ENCODE measurements around the gene TMEFF2.
A peak's percentile ranks its signal among the peaks of the same experiment; 100 is the strongest.
"Not testable (repeated sequence)": the region's sequence is repeated elsewhere in the genome, so short reads cannot be mapped to it uniquely, and the experiment has no call there.

The TMEFF2 gene

DNA sequence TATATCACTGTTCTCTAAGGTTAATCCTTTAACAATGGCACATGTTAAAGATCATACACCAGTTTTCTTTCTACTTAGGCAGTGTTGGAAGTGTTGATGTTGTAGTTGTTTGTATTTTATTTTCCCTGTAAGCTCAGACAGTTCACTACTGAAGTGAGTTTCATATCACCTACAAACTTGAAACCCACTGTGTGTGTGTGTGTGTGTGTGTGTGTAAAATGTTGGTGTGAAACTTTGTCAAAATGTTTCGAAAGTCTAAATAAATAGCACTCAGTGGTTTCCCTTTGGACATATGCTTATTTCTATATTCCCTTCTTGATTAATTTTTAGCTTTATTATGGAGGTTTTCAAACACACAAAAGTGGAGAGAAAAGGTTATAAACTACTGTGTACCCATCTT is 268.1 kb downstream of the TMEFF2 start:
- H3K4me3 ChIP-seq (ENCODE audit: low read depth, low read length) = no peak overlapping the region
- no peak overlapping the region for H3K27ac ChIP-seq (ENCODE audit: extremely low read depth, low read depth, low read length)
- POLR2A ChIA-PET = no interaction called here
- H3K4me1 ChIP-seq (ENCODE audit: control insufficient read depth, insufficient read depth, low read length) = peaks cover 12% of the 10 kb centered on the region; the same call in 1 of the 2 replicates
- no peaks in the 10 kb centered on the region for H3K36me3 ChIP-seq (ENCODE audit: control insufficient read depth in 2 of 2, insufficient read depth in 1 of 2, low read length in 2 of 2)
- H3K9me3 ChIP-seq (ENCODE audit: control insufficient read depth, insufficient read depth, low read depth, low read length) = no peaks in the 10 kb centered on the region
- no peak for TF ChIP-seq KLF7 (tag by site-specific recombination; IDR thresholded peaks at IDR 0.05; ENCODE audit: borderline replicate concordance)
- CTCF ChIA-PET = interaction anchor here (0.6 to 1.9 kb wide), 3 partner anchors 8 to 236 kb away, joined by 3 to 8 read pairs (median 3); no protein-coding TSS in a partner anchor

GRCh38 chr2:191923652-191923997 is 271.1 kb downstream of the TMEFF2 start:
- H3K27ac ChIP-seq (ENCODE audit: extremely low read depth, low read depth, low read length) = no peak overlapping the region
- H3K4me1 ChIP-seq (ENCODE audit: control insufficient read depth, insufficient read depth, low read length) = peaks cover 10% of the 10 kb centered on the region; the same call in 1 of the 2 replicates
- no peaks in the 10 kb centered on the region for H3K9me3 ChIP-seq (ENCODE audit: control insufficient read depth, insufficient read depth, low read depth, low read length)
- H3K4me3 ChIP-seq (ENCODE audit: low read depth, low read length) = no peak overlapping the region
- POLR2A ChIA-PET = interaction anchor here (0.6 kb wide), 1 partner anchor 246 kb away, joined by 3 read pairs; the partner anchor contains the start of gene NABP1
- TF ChIP-seq, protein P1, sequence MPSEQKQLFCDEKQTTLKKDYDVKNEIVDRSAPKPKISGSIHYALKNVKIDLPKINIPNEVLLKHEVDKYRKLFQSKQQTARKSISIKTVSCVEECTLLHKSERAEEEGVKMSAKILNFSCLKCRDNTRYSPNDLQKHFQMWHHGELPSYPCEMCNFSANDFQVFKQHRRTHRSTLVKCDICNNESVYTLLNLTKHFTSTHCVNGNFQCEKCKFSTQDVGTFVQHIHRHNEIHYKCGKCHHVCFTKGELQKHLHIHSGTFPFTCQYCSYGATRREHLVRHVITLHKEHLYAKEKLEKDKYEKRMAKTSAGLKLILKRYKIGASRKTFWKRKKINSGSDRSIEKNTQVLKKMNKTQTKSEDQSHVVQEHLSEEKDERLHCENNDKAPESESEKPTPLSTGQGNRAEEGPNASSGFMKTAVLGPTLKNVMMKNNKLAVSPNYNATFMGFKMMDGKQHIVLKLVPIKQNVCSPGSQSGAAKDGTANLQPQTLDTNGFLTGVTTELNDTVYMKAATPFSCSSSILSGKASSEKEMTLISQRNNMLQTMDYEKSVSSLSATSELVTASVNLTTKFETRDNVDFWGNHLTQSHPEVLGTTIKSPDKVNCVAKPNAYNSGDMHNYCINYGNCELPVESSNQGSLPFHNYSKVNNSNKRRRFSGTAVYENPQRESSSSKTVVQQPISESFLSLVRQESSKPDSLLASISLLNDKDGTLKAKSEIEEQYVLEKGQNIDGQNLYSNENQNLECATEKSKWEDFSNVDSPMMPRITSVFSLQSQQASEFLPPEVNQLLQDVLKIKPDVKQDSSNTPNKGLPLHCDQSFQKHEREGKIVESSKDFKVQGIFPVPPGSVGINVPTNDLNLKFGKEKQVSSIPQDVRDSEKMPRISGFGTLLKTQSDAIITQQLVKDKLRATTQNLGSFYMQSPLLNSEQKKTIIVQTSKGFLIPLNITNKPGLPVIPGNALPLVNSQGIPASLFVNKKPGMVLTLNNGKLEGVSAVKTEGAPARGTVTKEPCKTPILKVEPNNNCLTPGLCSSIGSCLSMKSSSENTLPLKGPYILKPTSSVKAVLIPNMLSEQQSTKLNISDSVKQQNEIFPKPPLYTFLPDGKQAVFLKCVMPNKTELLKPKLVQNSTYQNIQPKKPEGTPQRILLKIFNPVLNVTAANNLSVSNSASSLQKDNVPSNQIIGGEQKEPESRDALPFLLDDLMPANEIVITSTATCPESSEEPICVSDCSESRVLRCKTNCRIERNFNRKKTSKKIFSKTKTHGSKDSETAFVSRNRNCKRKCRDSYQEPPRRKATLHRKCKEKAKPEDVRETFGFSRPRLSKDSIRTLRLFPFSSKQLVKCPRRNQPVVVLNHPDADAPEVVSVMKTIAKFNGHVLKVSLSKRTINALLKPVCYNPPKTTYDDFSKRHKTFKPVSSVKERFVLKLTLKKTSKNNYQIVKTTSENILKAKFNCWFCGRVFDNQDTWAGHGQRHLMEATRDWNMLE (tag by site-specific recombination; conservative IDR thresholded peaks at IDR 0.05; ENCODE audit: low read depth) = no peak
- no peak for TF ChIP-seq ZBTB21 (tag by site-specific recombination; IDR thresholded peaks at IDR 0.05)
- TF ChIP-seq ZNF274 (IDR thresholded peaks at IDR 0.05; ENCODE audit: low read length) = no peak
- TF ChIP-seq ZNF274 (tag by site-specific recombination; IDR thresholded peaks at IDR 0.05; ENCODE audit: borderline replicate concordance) = no peak
- no peak for TF ChIP-seq ZNF404 (tag by site-specific recombination; IDR thresholded peaks at IDR 0.05)
- no peak for TF ChIP-seq HOXC10 (CRISPR knock-in tag; IDR thresholded peaks at IDR 0.05)
- TF ChIP-seq KLF7 (tag by site-specific recombination; IDR thresholded peaks at IDR 0.05; ENCODE audit: borderline replicate concordance) = no peak
- no peak for TF ChIP-seq ELK4 (IDR thresholded peaks at IDR 0.05; ENCODE audit: borderline replicate concordance, low read depth, low read length)
- no peak for TF ChIP-seq ZNF660 (tag by site-specific recombination; IDR thresholded peaks at IDR 0.05)
- TF ChIP-seq ZSCAN4 (tag by site-specific recombination; IDR thresholded peaks at IDR 0.05) = no peak
- CTCF ChIA-PET = no interaction called here
- no peaks in the 10 kb centered on the region for H3K36me3 ChIP-seq (ENCODE audit: control insufficient read depth in 2 of 2, insufficient read depth in 1 of 2, low read length in 2 of 2)

DNA sequence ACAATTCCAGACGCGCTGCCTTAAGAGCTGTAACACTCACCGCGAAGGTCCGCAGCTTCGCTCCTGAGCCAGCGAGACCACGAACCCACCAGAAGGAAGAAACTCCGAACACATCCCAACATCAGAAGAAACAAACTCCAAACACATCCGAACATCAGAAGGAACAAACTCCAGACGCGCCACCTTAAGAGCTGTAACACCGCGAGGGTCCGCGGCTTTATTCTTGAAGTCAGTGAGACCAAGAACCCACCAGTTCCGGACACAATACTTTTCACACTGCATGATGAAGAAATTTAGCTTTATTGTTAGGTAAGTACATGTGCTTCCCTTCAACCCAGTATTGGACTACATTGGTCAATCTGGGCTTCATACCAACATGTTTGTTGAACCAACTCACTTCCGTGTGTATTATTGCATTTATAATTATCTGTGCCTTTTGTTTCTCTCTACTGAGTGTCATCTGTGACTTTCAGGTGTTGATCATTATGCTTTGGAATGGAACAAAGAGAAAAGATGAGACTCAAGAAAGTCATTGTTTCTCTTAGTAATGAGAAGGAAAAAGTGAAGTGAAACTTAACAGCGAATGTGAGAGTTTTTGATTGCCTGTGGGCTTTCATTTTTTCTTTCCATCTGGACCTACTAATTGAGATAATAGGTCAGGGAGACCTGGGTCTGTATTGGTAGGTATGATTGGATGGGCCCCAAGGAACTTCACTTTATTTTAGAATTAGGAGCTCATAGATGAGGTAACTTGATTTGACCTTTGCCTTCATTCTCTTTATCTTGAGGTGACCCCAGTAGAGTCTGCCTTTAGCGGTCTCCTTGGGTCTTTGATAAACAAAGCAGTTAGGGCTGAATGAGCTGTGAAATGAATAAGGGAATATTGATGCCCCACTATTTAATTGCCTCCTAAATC is 271.7 kb downstream of the TMEFF2 start:
- H3K4me1 ChIP-seq (ENCODE audit: control insufficient read depth, insufficient read depth, low read length) = peaks cover 12% of the 10 kb centered on the region; the same call in 1 of the 2 replicates
- H3K36me3 ChIP-seq (ENCODE audit: control insufficient read depth in 2 of 2, insufficient read depth in 1 of 2, low read length in 2 of 2) = no peaks in the 10 kb centered on the region
- ChIA-PET POLR2A (no interaction called here), CTCF (no interaction called here)
- H3K27ac ChIP-seq (ENCODE audit: extremely low read depth, low read depth, low read length) = no peak overlapping the region
- no peaks in the 10 kb centered on the region for H3K9me3 ChIP-seq (ENCODE audit: control insufficient read depth, insufficient read depth, low read depth, low read length)
- TF ChIP-seq ZNF449 (tag by site-specific recombination; IDR thresholded peaks at IDR 0.05) = no peak
- no peak for TF ChIP-seq ZNF10 (tag by site-specific recombination; IDR thresholded peaks at IDR 0.05)
- TF ChIP-seq INSM2 (tag by site-specific recombination; IDR thresholded peaks at IDR 0.05) = no peak
- TF ChIP-seq ZNF560 (tag by site-specific recombination; IDR thresholded peaks at IDR 0.05; ENCODE audit: borderline replicate concordance) = no peak
- 0 out of 2 replicates have a peak, but pooled peaks have one; percentile 49 for TF ChIP-seq PRDM1 (tag by site-specific recombination; IDR thresholded peaks at IDR 0.05)
- no peak overlapping the region for H3K4me3 ChIP-seq (ENCODE audit: low read depth, low read length)

- H3K36me3 ChIP-seq (ENCODE audit: control insufficient read depth in 2 of 2, insufficient read depth in 1 of 2, low read length in 2 of 2); H3K9me3 ChIP-seq (ENCODE audit: control insufficient read depth, insufficient read depth, low read depth, low read length); H3K4me1 ChIP-seq (ENCODE audit: control insufficient read depth, insufficient read depth, low read length); H3K27ac ChIP-seq (ENCODE audit: extremely low read depth, low read depth, low read length); H3K4me3 ChIP-seq (ENCODE audit: low read depth, low read length); POLR2A ChIA-PET; CTCF ChIA-PET: not testable (repeated sequence)
Observed at GRCh38 chr2:191921650-191922049, 273.1 kb downstream of the TMEFF2 start.

Data from HEK293 (cell line).